GM23338 (cell line): Measurements from ENCODE around the gene HNRNPM. TPM values are rescaled to one million over a fixed set of nuclear protein-coding genes. Genes with fewer than 3 reads are reported as not detected.

Source experiments
- ATAC-seq: fragments of 200-7000 bp; cut with Tn5 transposase; 3 replicates; pipeline ENCODE4 v1.9.1; 2020
- DNase-seq: peaks from one replicate; pipeline ENCODE4 v3.0.0-alpha.2; 2015; ENCODE audit warnings: low spot score
- H2AFZ ChIP-seq: fragments of 200-600 bp; sonication (generic); 2 replicates; pipeline ENCODE4 v1.8.0; 2016; ENCODE audit warnings: antibody characterized with exemption, mild to moderate bottlenecking, moderate library complexity
- H3F3A ChIP-seq: fragments of 200-600 bp; sonication (generic); replicated peaks from 2 replicates; pipeline ENCODE4 v1.8.0; 2017; ENCODE audit warnings: antibody characterized with exemption, mixed run types, low read depth
- H3K27ac ChIP-seq: fragments of 200-600 bp; sonication (generic); 2 replicates; pipeline ENCODE4 v1.6.1; 2016; ENCODE audit warnings: low read depth
- H3K27me3 ChIP-seq: fragments of 200-600 bp; sonication (generic); 2 replicates; pipeline ENCODE4 v1.8.0; 2016; ENCODE audit warnings: mild to moderate bottlenecking, mixed run types, moderate library complexity; ENCODE audit not compliant: insufficient read depth
- H3K36me3 ChIP-seq: fragments of 200-600 bp; sonication (generic); 2 replicates; pipeline ENCODE4 v1.8.0; 2016; ENCODE audit warnings: mild to moderate bottlenecking; ENCODE audit not compliant: insufficient read depth
- H3K4me1 ChIP-seq: fragments of 200-600 bp; sonication (generic); 2 replicates; pipeline ENCODE4 v1.8.0; 2016; ENCODE audit warnings: mild to moderate bottlenecking, moderate library complexity; ENCODE audit not compliant: insufficient read depth
- H3K4me2 ChIP-seq: fragments of 200-600 bp; sonication (generic); 2 replicates; pipeline ENCODE4 v1.7.1; 2017; ENCODE audit warnings: mixed run types
- H3K4me3 ChIP-seq: fragments of 200-600 bp; sonication (generic); 2 replicates; pipeline ENCODE4 v1.6.1; 2016; ENCODE audit warnings: mixed run types
- H3K79me2 ChIP-seq: fragments of 200-600 bp; sonication (generic); replicated peaks from 2 replicates; pipeline ENCODE4 v1.8.0; 2017; ENCODE audit warnings: mild to moderate bottlenecking; ENCODE audit not compliant: insufficient read depth
- H3K9me2 ChIP-seq: fragments of 200-600 bp; sonication (generic); 2 replicates; pipeline ENCODE4 v1.8.0; 2017; ENCODE audit not compliant: insufficient read depth
- H4K20me1 ChIP-seq: fragments of 200-600 bp; sonication (generic); replicated peaks from 2 replicates; pipeline ENCODE4 v1.8.0; 2017; ENCODE audit warnings: mild to moderate bottlenecking; ENCODE audit not compliant: insufficient read depth
- H3K27ac Mint-ChIP-seq: 2 replicates; pipeline ENCODE4 v1.8.0; 2020; ENCODE audit warnings: inconsistent platforms, mild to moderate bottlenecking, moderate library complexity, mixed read lengths
- H3K27me3 Mint-ChIP-seq: 3 replicates; pipeline ENCODE4 v1.8.0; 2022; ENCODE audit warnings: low read depth, mild to moderate bottlenecking, moderate library complexity, mixed read lengths, inconsistent platforms; ENCODE audit not compliant: insufficient read depth, poor library complexity
- H3K36me3 Mint-ChIP-seq: 3 replicates; pipeline ENCODE4 v1.8.0; 2021; ENCODE audit warnings: low read depth, mild to moderate bottlenecking, inconsistent platforms, moderate library complexity, mixed read lengths
- H3K4me1 Mint-ChIP-seq: 3 replicates; pipeline ENCODE4 v1.8.0; 2020; ENCODE audit warnings: mild to moderate bottlenecking, inconsistent platforms, mixed read lengths
- H3K4me3 Mint-ChIP-seq: 3 replicates; pipeline ENCODE4 v1.8.0; 2021; ENCODE audit warnings: moderate library complexity, mild to moderate bottlenecking, inconsistent platforms, mixed read lengths
- H3K9me3 Mint-ChIP-seq: 3 replicates; pipeline ENCODE4 v1.8.0; 2020; ENCODE audit warnings: moderate library complexity, mild to moderate bottlenecking, inconsistent platforms, mixed read lengths
- CREB1 ChIP-seq: fragments of 250-450 bp; sonication (Bioruptor Pico); IDR thresholded peaks from 2 replicates; pipeline ENCODE4 v1.5.0; 2020; ENCODE audit warnings: low read depth, mild to moderate bottlenecking, moderate library complexity
- CTCF ChIP-seq, 2 experiments: fragments of 200-600 bp in 1 of 2; sonication (generic) in 1 of 2; conservative IDR thresholded peaks; 2 replicates each; pipeline versions ENCODE4 v1.5.1 to v1.6.1; 2016 to 2017; ENCODE audit warnings: antibody characterized with exemption in 2 of 2, low read depth in 2 of 2, mild to moderate bottlenecking in 2 of 2, moderate library complexity in 1 of 2
- ETS1 ChIP-seq: IDR thresholded peaks from 2 replicates; pipeline ENCODE4 v1.6.1; 2016; ENCODE audit warnings: antibody characterized with exemption
- EZH2phosphoT487 ChIP-seq: fragments of 200-600 bp; sonication (generic); IDR thresholded peaks from one replicate; pipeline ENCODE4 v1.8.1; 2018; ENCODE audit warnings: antibody characterized with exemption; ENCODE audit not compliant: unreplicated experiment
- JUNB ChIP-seq: IDR thresholded peaks from one replicate; pipeline ENCODE4 v1.6.1; 2016; ENCODE audit warnings: antibody characterized with exemption; ENCODE audit not compliant: unreplicated experiment
- STAT1 ChIP-seq: IDR thresholded peaks from one replicate; pipeline ENCODE4 v1.6.1; 2016; ENCODE audit warnings: antibody characterized with exemption; ENCODE audit not compliant: unreplicated experiment
- ZNF462 ChIP-seq: fragments of 250-450 bp; sonication (Bioruptor Pico); IDR thresholded peaks from 2 replicates; pipeline ENCODE4 v1.5.0; 2020; ENCODE audit warnings: mild to moderate bottlenecking, moderate library complexity
- polyA plus RNA-seq: library from polyadenylated mRNA; unstranded; fragments of >200 nt; fragmentation: Nextera tagmentation; extraction: Ambion mirVana; gene quantifications from 2 replicates; pipeline ENCODE4 v1.2.1, GENCODE V29; 2016
- total RNA-seq: library from RNA; depleted of rRNA; stranded (reverse); fragments of >200 nt; shearing (Covaris generic); gene quantifications from 2 replicates; pipeline ENCODE4 v1.2.3, GENCODE V29; 2014

The HNRNPM gene
- total and polyA plus RNA-seq, 2 experiments from 2014 or later: 291 to 389 TPM

GRCh38 chr19:8446061-8446709 is 1.4 kb downstream of the HNRNPM start:
- Histone ChIP-seq H3K79me2 (peaks cover 67% of the 10 kb centered on the region), H3K4me2 (peak overlapping the region; percentile 99), H3F3A (peaks cover 14% of the 10 kb centered on the region), H4K20me1 (peaks cover 34% of the 10 kb centered on the region), H3K27me3 (no peaks in the 10 kb centered on the region), H3K9me2 (no peaks in the 10 kb centered on the region), H2AFZ (no peak overlapping the region), H3K27ac (peak overlapping the region; percentile 28), H3K4me3 (peak overlapping the region; percentile 97), H3K4me1 (peaks cover 47% of the 10 kb centered on the region), H3K36me3 (no peaks in the 10 kb centered on the region)
- TF ChIP-seq EZH2phosphoT487 (no peak), CTCF (conservative IDR thresholded peaks at IDR 0.05; ENCODE audit: low read depth in 2 of 2) (no peak), JUNB (no peak), STAT1 (no peak), ZNF462 (CRISPR knock-in tag) (no peak), ETS1 (no peak), CREB1 (CRISPR knock-in tag) (no peak)
- no peaks in the 10 kb centered on the region for H3K9me3 Mint-ChIP-seq
- peak overlapping the region; percentile 90 for H3K4me3 Mint-ChIP-seq
- H3K36me3 Mint-ChIP-seq: peaks cover 41% of the 10 kb centered on the region
- peaks cover 11% of the 10 kb centered on the region for H3K27me3 Mint-ChIP-seq
- peak overlapping the region; percentile 95 for H3K27ac Mint-ChIP-seq
- peaks cover 48% of the 10 kb centered on the region for H3K4me1 Mint-ChIP-seq
- no peak for DNase-seq
- ATAC-seq: no peak
